Smooth muscle cell (in vitro differentiated cells): ENCODE data around the gene RAB36. TPM values are rescaled to one million over a fixed set of nuclear protein-coding genes. Genes with fewer than 3 reads are reported as not detected.

ENCODE experiments used
- DNase-seq: peaks from one replicate; lab custom pipeline; 2025; ENCODE audit not compliant: unreplicated experiment; lab: John Stamatoyannopoulos, UW
- H2AFZ ChIP-seq: fragments of 200-600 bp; sonication (generic); 2 replicates; pipeline ENCODE4 v1.6.0; 2016; ENCODE audit warnings: antibody characterized with exemption, low read depth, mild to moderate bottlenecking
- H3F3A ChIP-seq: fragments of 200-600 bp; sonication (generic); 2 replicates; pipeline ENCODE4 v1.6.0; 2017; ENCODE audit warnings: antibody characterized with exemption, low read depth
- H3K27ac ChIP-seq: fragments of 200-600 bp; sonication (generic); 2 replicates; pipeline ENCODE4 v1.5.1; 2016; ENCODE audit warnings: low read depth, mild to moderate bottlenecking
- H3K27me3 ChIP-seq: fragments of 200-600 bp; sonication (generic); 2 replicates; pipeline ENCODE4 v1.6.1; 2016; ENCODE audit warnings: low read depth, mild to moderate bottlenecking
- H3K36me3 ChIP-seq: fragments of 200-600 bp; sonication (generic); 2 replicates; pipeline ENCODE4 v1.5.1; 2016; ENCODE audit warnings: low read depth
- H3K4me1 ChIP-seq: fragments of 200-600 bp; sonication (generic); 2 replicates; pipeline ENCODE4 v1.5.1; 2016; ENCODE audit warnings: low read depth
- H3K4me2 ChIP-seq: fragments of 200-600 bp; sonication (generic); 2 replicates; pipeline ENCODE4 v1.6.0; 2016; ENCODE audit warnings: mild to moderate bottlenecking
- H3K4me3 ChIP-seq: fragments of 200-600 bp; sonication (generic); 2 replicates; pipeline ENCODE4 v1.5.1; 2016; ENCODE audit warnings: mild to moderate bottlenecking
- H3K79me2 ChIP-seq: fragments of 200-600 bp; sonication (generic); 2 replicates; pipeline ENCODE4 v1.6.0; 2016; ENCODE audit warnings: low read depth, mild to moderate bottlenecking
- H3K9ac ChIP-seq: fragments of 200-600 bp; sonication (generic); 2 replicates; pipeline ENCODE4 v1.6.0; 2016; ENCODE audit warnings: low read depth
- H3K9me3 ChIP-seq: fragments of 200-600 bp; sonication (generic); replicated peaks from 2 replicates; pipeline ENCODE4 v1.5.1; 2016; ENCODE audit warnings: low read depth
- H4K20me1 ChIP-seq: fragments of 200-600 bp; sonication (generic); 2 replicates; pipeline ENCODE4 v1.6.0; 2016; ENCODE audit warnings: low read depth
- WGBS: methylation state at CpG from one replicate; pipeline ENCODE4 v1.1.7; 2016; ENCODE audit warnings: low lambda C conversion rate; 5-methylcytosine and 5-hydroxymethylcytosine counted together
- polyA plus RNA-seq: library from polyadenylated mRNA; unstranded; fragments of >200 nt; fragmentation: Nextera tagmentation; extraction: Ambion mirVana; gene quantifications from 2 replicates; pipeline ENCODE4 v1.2.1, GENCODE V29; 2016
- total RNA-seq: library from RNA; depleted of rRNA; stranded (reverse); fragments of >200 nt; gene quantifications from 2 replicates; pipeline ENCODE4 v1.2.3, GENCODE V29; 2014
- TF ChIP-seq, protein P1 (sequence below): fragments of 200-600 bp; sonication (generic); IDR thresholded peaks from 2 replicates; pipeline ENCODE4 v1.5.1; 2017; ENCODE audit warnings: borderline replicate concordance, mild to moderate bottlenecking, antibody characterized with exemption; ENCODE audit not compliant: insufficient read depth, poor library complexity, severe bottlenecking

RAB36 gene
- total and polyA plus RNA-seq, 2 experiments from 2014 or later: 1.9 to 2.0 TPM

DNA sequence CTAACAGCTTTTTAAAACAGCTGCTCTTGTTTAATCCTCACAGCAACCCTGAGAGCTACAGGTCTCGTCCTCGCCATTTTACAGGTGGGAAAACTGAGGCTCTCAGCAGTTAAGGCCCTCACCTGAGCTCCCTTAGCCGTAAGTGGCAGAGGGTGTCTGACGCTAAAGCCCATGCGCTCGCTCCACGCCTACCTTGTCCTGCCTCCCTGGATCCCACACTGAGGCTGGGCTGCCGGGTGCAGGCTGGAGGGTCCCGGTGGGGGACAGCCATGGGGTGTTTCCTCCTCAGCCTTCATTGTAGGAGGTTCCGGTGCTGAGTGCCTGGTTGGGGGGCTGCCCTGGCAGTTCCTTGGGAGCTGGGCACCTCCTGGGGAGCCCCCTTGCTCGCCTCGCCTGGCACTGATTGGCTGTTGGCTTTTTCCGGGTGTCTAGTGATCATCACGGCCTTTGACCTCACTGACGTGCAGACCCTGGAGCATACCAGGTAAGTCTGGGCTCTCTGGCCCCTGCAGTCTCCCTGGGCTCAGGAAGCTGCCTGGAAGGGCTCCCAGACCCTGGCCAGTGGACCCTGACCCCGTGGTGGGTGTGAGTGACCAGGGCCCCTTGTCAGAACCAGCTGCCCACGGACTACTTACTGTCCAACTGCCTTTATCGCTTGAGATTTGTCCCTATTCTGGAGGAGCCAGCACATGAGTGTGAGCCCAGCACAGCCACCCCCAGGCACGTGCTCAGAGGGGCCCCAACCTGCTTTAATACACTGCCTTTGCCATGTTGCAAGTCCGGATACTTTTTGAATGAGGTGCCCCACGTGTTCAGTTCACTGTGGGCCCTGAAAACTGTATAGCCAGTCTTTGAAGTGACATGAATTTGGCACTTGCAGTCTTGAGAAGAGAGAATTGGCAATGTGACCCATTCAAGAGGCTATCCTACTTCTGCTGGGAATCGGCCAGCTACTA, 12.6 kb downstream of the RAB36 start:
- H3K36me3 ChIP-seq: no peaks in the 10 kb centered on the region
- 91% methylated on average over 22 of the region's 22 CpGs for WGBS
- H3K4me2 ChIP-seq: no peak overlapping the region
- no peaks in the 10 kb centered on the region for H3K9me3 ChIP-seq
- no peaks in the 10 kb centered on the region for H3K27me3 ChIP-seq
- no peak overlapping the region for H3K9ac ChIP-seq
- H3K4me1 ChIP-seq: peaks cover 4% of the 10 kb centered on the region
- H3F3A ChIP-seq: no peaks in the 10 kb centered on the region
- H2AFZ ChIP-seq: no peak overlapping the region
- H3K27ac ChIP-seq: no peak overlapping the region
- H4K20me1 ChIP-seq: no peaks in the 10 kb centered on the region
- no peaks in the 10 kb centered on the region for H3K79me2 ChIP-seq
- H3K4me3 ChIP-seq: no peak overlapping the region
- TF ChIP-seq, protein P1, sequence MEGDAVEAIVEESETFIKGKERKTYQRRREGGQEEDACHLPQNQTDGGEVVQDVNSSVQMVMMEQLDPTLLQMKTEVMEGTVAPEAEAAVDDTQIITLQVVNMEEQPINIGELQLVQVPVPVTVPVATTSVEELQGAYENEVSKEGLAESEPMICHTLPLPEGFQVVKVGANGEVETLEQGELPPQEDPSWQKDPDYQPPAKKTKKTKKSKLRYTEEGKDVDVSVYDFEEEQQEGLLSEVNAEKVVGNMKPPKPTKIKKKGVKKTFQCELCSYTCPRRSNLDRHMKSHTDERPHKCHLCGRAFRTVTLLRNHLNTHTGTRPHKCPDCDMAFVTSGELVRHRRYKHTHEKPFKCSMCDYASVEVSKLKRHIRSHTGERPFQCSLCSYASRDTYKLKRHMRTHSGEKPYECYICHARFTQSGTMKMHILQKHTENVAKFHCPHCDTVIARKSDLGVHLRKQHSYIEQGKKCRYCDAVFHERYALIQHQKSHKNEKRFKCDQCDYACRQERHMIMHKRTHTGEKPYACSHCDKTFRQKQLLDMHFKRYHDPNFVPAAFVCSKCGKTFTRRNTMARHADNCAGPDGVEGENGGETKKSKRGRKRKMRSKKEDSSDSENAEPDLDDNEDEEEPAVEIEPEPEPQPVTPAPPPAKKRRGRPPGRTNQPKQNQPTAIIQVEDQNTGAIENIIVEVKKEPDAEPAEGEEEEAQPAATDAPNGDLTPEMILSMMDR: no peak
- DNase-seq: no peak

DNA sequence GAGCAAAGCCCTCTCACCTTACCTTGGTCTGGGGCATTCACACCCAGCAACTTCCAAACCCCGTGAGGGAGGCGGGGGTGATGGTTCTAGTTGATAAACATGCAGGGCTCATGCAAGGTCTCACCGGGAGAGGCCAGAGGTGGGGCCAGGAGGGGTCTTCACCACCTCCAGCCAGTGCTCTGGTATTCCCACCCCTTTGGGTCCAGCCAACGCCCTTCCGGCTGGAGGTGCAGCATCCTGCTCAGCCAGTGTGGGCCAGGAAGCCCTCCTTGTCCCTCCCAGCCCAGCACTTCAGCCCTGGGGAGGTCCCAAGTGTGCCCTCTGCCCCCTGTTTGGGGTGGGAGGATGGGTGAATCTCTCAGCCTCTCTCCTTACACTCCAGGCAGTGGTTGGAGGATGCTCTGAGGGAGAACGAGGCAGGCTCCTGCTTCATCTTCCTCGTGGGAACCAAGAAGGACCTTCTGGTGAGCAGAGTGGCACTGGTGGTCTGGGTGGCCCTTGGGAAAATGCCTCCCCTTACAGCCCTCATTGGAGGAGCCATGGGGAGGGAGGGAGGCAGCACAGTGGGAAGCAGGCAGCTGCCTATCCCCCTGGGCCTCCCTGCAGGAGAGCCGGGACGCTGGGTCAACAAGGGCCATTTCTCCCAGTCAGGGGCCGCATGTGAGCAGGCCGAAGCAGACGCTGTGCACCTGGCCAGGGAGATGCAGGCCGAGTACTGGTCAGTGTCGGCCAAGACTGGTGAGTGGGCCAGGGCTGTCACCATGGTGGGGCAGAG, 13.4 kb downstream of the RAB36 start:
- no peaks in the 10 kb centered on the region for H3K79me2 ChIP-seq
- no peak overlapping the region for H3K9ac ChIP-seq
- H3K36me3 ChIP-seq: no peaks in the 10 kb centered on the region
- no peaks in the 10 kb centered on the region for H3K9me3 ChIP-seq
- H3K4me1 ChIP-seq: peaks cover 4% of the 10 kb centered on the region
- no peak overlapping the region for H3K27ac ChIP-seq
- no peak overlapping the region for H2AFZ ChIP-seq
- TF ChIP-seq, protein P1: no peak
- no peaks in the 10 kb centered on the region for H3K27me3 ChIP-seq
- no peaks in the 10 kb centered on the region for H3F3A ChIP-seq
- DNase-seq: no peak
- H3K4me2 ChIP-seq: no peak overlapping the region
- WGBS: 87% methylated on average over 14 of the region's 14 CpGs
- no peaks in the 10 kb centered on the region for H4K20me1 ChIP-seq
- no peak overlapping the region for H3K4me3 ChIP-seq

DNA sequence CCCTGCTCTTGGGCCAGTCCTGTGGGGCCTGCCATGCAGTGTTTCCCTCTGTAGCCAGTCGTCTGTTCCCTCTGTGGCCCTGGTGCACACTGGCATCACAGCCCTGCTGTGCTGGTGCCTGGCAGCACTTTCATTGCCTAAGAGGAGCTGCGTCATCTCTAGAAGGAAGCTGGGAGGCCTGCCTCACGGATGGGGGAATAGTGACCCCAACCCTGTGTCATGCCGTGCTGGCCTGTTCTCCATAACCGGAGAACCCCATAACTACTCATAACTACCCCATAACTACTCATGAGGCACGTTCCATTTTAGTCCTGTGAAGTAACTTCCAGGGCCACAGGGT, 14.0 kb downstream of the RAB36 start:
- Histone ChIP-seq H3F3A (no peaks in the 10 kb centered on the region), H4K20me1 (no peaks in the 10 kb centered on the region), H3K79me2 (no peaks in the 10 kb centered on the region), H2AFZ (no peak overlapping the region), H3K27ac (no peak overlapping the region), H3K4me3 (no peak overlapping the region), H3K4me1 (peaks cover 4% of the 10 kb centered on the region), H3K9ac (no peak overlapping the region), H3K9me3 (no peaks in the 10 kb centered on the region), H3K36me3 (no peaks in the 10 kb centered on the region), H3K27me3 (no peaks in the 10 kb centered on the region), H3K4me2 (no peak overlapping the region)
- DNase-seq: no peak
- TF ChIP-seq, protein P1: no peak
- WGBS: 100% methylated on average over 5 of the region's 6 CpGs
